NCI-H446 treated with DMSO at 0.1 percent for 48 hours (cell line): ENCODE measurements around the gene NEDD9.

ENCODE experiments used
- DNase-seq: peaks from one replicate; lab custom pipeline; 2025; lab: John Stamatoyannopoulos, UW

The NEDD9 gene

DNA sequence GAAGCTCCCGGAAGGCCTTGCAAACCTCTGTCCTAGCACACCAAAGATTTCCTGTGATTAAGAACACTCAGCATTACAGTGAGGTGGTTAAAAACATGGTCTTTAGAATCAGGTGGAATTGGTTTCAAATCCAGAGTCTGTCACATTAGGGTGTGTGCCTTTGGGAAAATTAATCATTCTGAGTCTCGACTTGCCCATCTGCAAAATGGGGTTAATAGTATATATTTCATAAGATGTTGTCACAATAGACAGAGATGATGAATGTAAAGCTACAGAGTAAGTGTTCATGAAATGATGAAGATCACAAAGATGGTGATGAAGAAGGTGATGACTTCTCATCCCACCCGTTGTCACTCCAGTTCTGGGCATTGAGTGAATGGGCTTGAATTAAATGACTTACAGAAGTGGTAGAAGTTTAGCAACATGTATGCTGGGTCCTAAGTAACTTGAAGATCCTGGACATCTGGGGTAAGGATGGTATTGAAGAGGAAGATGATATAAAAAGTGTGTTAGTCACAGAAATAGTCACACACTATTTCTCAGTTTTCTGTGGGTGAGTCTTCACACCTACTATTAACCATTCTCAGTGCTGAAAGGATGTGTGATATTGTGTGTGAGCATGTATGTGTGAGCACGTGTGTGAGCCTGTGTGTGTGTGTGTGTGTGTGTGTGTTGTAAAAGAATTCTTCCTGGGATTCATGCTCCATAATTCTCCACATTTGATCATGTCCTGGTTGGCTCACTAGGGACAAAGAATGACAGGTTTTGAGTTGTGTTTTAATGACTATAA lies 28.0 kb upstream of the NEDD9 start:
- no peak for DNase-seq

DNA sequence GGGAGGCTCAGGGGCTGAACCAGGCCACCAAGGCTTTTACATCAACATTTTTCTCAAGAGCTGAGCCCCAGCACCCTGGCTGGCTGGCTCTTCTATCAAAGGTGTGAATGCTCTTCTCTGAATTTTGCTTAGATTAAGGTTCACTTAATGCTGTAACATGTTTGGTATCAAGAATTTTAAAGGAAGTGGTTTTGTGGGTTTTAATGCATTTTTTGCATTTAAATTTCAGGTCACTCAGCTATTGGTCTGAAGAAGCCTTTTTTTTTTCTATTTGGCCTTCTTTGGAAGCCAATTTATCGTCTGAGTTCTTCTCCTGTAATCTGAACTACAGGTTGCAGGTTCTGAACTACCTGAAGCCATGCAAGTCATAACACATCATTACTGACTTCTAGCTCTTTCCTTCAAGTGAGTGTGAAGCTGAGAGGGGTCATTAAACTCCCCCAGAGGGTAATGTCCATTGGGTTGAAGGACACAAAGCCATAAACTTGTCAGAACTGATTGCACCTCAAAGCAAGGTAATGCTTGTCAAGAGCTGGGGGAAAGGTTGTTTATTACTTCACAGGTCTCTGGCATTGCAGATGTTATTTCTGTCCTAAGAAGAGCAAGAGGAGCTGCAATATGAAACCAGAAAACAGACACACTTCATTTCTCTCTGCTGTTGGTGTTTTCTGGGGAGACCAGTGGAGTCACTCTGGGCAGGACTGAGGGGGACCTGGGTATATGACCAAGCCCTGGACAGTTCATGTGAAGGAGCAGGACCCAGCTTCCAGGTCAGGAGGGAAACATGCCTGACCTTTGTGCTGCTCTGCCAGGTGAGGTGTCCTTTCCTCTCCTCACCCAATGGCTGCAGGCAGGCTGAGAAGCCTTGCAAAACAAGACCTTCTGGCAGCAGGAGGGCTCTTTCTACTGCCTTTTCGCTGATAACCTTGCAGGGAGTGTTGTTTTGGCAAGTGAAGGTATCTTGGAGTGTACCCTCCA lies 26.1 kb upstream of the NEDD9 start:
- DNase-seq: no peak

DNA sequence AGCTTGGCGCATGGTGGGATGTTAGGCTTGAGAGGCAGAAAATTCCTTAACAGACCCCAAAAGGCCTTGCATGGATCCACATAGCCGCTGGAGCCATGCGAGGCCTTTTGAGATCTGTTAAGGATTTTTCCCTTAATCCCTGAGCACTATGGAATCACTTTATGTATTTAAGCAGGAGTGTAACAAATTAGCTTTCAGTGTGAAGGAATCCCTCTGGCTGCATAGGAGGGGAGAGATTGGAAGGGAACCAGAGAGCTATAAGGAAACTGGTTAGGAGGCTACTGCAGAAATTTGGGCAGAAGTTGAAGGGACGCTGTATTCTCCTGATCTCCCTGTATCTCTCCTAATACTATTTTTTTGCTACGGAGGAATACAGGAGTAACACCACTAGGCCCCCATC lies 23.1 kb upstream of the NEDD9 start:
- DNase-seq: no peak

DNA sequence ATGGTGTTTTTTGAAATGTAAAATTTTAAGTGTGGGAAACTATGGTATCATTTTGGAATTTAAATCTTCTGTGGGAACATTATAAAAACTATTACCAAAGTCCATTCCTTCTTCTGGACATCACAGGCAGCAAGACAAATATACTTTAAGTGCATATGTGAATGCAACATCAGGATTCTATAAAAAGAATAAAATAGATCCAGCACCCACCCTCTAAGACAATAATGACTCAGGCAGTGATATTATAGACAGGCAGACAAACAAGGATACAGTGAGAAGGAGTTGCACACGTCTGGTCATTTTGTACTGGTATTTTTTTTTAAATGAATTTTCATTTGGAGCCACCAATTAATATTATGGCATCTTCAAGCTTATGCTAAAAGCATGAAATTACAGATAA lies 21.1 kb upstream of the NEDD9 start:
- DNase-seq: no peak

DNA sequence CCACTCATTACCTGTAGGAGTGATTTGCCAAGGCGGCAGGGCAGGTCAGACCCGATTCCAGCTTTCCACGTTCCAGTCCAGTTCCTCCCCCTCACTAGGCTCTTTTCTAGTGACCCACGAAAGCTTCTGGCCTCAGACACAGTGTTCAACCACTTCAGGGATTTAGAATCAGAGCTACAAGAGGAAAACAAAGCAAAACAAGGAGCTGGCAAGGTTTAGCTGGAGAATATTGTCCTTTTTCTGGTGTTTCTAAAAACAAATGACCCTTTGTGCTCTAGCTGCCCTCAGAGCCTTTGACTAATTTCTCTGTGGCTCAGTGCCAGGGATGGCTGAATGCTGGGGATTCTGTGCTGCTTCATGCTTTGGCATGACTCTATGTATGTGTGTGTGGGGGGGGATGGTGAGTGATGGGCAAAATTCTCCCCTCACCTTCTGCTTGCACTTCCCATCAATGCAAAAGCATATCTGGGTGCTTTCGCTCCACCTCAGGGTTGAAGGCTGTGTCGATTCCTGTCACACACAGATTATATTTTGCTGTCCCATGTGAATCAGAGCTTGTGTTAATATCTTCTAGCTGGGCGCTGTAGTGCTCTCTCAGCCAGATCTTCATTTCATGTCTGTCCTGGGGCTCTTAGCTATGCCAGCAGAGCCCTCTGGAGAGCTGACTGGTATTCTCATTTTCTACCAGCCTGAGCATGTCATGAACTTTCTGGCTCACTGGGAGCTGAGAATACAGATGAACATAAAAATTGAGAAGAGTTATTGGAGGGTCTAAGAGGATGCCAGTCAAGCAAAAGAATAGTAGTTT lies 19.3 kb upstream of the NEDD9 start:
- DNase-seq: no peak

DNA sequence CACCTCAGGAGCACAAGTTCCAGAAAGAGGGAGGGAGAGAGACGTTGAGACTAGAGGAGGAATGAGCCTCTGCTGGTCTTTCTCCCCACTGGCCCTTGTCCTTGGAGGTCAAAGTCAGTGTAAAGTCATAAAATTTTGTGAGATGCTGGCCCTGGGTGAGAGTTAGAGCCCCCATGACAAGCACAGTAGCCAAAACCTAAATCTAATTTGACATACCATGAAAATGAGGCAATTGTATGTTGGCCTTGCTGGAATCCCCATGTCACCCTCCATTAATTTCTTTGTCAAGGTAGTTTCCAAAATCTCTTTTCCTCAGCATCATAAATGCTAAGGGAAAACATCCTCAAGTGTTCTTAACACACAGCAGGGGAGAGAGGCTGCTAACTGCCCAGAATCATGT lies 17.6 kb upstream of the NEDD9 start:
- DNase-seq: no peak

DNA sequence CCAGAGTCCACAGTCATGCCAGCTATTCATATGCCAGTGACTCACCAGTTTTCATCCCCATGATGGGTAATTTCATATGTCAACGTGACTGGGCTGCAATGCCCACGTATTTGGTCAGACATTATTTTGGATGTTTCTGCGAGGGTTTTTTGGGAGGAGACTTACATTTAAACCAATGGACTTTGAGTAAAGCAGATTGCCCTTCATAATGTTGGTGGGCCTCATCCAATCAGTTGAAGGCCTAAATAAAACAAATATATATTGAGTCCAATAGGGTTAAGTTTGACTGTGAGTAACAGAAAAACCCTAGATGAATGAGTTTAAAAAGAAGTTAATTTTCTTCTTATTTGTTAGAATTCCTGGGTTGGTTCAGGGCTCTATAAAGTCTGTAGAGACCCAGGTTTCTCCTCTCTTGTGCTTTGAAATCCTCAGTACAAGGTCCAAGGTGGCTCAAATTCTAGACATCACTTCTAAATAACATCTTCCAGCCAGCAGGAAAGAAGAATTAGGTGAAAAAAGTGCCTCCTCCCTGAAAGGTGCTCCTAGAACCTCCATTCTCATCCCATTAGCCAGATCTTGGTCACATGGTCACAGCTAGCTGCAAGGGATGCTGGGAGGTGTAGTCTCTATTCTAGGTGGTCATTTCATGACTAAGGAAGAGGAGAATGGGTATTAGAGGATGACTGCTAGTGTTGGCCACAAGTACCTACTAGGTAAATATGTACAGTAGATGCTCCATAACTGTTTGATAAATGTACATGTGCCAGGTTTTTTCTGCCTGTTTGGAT lies 16.7 kb upstream of the NEDD9 start:
- DNase-seq: no peak

DNA sequence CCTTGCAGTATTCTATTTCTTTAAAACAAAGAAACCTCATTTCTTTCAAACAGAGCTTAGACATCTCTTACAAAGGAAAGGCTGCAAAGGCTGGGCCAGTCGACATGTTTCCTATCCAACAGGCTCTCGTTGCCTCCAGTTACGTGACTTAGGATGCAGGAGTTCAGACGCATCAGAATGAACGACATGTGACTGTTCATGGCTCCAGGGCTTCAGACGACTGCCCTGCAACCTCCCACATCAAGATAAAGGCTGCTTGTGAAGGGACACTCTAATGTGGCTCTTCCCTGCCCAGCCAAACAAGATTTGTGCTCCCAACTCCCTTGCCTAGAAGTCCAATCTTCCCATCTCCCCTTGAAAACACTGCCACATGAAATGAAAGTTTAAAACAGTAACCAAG lies 14.3 kb upstream of the NEDD9 start:
- no peak for DNase-seq

DNA sequence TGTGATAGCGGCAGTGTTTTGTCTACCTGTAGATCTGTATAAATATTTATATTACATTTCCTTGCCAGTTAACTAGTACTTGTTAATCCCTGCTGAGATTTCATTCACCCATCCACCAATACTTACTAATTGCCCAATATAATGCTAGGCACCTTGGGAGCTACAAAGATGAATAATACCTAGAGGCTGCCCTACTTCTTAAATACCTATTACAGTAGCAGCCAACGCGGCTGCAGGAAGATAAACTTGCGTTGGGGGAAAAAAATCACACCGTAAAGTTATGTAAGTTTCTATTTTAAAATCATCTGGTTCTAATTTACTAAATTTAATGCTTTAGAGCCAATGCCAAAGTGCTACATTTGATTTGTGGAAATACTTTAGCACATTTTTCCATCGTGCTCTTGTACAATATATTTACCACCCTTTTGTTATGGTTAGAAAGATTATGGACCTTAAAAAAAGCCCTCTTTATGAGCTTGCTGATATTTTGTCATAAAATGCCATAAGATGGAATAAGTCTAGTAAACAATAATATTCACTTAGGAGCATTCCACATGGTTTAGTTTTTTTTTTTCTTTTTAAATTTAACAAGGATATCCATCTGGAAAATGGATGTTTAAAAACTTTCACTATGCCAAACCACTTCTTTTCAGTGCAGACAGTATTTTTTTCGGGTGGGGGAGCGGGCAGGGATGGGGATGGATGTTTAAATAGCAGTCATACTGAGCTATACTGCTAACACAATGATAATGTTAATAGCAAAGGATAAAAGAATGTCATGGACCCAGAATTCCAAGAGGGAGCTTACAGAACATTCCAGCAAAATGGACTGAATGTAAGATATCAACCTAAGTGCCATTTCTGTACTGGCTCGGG lies 13.2 kb upstream of the NEDD9 start:
- DNase-seq: no peak

DNA sequence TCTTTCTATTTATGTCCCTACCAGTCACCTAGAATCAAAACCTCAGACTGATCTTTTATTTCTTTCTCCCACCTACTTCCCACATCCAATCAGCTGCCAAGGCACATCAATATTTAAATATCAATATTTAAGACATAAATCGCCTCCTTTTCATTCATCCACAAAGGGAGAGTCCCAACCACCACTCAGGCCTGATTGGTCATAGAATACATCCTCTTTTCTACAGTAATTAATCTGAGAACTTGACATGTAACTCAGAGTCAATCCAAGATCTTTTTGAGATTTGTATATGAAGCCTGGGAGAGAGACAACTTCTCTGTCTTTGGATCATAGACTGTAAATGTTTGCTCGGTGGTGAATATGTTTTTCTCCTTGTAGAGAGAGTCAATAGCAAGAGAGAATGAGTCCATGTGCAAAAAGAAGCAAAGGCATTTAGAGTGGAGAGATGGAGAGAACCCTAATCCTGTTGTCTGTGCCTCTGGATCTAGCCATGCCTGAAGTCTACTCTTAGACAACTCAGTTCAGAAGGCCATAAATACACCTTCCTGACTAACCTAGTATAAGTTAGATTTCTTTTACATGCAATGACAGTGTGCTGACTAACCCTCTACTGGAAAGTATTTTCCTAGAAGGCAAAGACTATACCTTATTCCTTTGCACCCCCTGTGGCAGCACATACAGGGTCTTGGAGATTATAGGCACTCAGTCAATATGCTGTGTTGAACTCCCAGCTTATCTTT lies 12.1 kb upstream of the NEDD9 start:
- DNase-seq: no peak

DNA sequence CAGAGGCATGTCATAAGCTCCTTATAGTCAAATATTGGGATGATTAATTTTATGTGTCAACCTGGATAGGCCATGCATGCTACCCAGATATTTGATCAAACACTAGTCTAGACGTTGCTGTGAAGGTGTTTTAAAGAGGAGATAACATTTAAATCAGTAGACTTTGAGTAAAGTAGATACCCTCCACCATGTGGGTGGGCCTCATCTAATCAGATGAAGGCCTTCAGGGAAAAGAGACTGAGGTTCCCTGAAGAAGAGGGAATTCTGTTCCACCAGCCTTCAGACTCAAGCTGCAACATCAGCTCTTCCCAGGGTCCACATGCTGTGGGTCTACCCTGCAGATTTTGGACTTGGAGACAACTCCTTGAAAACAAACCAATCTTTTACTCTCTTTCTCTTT lies 11.4 kb upstream of the NEDD9 start:
- no peak for DNase-seq

DNA sequence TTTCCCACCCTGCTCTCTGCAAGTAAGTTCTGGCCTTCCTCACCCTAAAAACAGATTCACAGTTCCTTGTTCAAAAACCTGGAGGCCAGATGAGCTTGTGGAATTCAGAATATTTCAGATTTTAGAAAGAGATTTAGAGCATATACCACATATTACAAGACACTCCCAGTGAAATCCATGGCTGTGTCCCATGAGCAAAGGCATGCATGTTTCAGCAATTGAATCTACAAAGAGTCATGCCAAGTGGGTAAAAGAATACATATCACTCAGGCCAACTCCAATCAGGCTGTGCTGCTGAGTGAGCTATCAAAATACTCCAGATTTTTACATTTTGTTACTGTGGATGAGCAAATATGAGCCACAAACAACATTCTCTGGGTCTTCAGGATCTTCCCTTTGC lies 10.2 kb upstream of the NEDD9 start:
- no peak for DNase-seq

DNA sequence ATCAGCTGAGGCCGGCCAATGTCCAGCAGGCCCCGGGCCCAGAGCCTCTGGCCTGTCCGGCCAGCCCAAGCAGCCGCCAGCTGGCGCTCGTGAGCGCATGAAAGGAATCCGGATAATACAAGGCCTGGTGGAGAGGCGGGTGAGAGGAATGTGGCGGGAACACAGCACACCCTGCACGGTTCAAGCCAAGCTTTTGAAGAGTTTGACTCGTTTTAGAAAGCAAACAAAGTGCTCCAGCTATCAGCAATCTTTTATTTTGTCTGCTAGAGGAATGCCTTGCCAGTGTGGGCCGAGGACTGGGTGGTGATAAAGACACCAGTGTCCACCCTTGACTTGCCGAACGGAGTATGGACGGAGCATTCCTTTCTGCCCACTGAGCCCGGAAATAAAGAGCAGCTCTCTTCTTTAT lies 9.3 kb upstream of the NEDD9 start:
- DNase-seq: no peak

DNA sequence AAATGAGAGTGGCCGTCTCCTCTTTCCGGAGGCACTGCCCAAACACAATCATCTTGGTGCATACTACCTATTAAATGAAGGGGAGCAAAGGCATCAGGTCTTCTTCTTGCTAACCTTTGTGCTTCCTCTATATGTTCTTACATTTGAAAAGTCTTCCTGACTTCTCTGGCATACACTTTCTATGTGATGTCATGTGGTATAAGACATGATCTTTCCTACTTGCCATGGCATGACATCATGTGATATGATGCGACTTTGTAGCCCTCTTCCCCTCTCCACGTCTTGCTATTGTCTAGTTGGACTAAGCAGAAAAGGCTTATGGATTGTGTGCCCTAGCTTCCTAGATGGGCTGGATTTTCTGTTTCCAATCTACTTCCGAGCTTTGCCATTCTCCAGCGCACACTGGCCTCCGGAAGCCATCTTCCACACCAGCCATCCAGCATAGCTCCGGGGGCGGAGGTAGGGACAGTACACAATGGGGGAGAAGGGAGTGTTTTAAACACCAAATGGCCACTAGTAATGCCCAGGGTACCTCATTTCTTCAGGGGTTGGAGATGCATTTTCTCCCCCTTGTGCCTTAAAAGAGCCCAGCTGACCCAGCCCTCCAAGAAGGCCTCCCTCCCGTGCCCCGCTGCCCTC lies 8.8 kb upstream of the NEDD9 start:
- no peak for DNase-seq

DNA sequence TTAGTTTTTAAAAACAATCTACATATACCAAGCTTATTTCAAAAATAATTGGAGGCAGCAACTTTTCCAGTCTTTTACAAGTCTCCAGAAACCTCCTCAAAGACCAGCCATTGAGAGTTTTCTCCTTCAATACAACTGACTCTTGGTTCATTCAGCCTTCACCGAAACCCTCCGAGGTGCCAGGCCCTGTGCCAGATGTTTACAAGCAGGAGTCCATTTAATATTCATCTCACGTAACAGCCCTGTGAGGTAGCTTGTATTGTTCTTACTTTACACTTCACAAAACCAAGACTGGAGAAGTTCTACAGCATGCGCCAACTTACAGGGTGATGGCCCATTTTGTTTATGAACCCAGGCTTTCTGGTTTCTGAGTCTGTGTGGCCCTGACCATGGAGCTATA lies 5.5 kb upstream of the NEDD9 start:
- no peak for DNase-seq

DNA sequence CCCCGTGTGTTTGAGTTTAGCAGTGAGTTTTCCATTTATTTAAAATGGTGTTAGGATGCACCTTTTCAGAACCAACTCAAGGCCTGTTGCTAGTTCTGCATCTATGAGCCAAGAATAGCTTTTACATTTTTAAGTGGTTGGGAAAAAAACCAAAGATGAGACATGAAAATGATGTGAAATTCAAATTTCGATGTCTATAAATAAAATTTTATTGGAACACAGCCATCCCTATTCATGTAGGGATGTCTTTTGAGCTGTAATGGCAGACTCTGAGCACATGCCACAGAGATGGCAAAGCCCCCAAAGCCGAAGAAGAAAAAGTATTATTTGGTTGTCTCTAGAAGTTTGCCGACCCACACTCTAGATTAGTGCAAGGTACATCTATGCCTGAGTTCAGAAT lies 5.0 kb upstream of the NEDD9 start:
- no peak for DNase-seq

DNA sequence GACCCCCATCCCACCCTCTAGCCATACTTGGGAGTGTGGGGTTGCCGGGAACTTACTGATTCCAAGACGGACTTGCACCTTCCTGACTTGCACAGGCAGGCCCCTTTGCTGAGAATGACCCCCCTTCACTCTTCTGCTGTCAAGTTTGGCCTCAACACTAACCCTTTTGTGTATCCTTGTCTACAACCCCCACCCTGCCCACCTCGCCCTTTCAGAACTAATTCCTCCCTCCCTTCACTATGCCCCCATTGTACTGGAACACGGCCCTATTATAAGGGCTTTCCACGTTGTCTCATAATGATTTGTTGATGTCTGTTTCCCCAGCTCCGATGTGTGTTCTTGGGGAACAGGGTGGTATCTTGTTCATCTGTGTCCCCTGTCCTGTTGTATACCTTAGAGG lies 4.4 kb upstream of the NEDD9 start:
- no peak for DNase-seq

DNA sequence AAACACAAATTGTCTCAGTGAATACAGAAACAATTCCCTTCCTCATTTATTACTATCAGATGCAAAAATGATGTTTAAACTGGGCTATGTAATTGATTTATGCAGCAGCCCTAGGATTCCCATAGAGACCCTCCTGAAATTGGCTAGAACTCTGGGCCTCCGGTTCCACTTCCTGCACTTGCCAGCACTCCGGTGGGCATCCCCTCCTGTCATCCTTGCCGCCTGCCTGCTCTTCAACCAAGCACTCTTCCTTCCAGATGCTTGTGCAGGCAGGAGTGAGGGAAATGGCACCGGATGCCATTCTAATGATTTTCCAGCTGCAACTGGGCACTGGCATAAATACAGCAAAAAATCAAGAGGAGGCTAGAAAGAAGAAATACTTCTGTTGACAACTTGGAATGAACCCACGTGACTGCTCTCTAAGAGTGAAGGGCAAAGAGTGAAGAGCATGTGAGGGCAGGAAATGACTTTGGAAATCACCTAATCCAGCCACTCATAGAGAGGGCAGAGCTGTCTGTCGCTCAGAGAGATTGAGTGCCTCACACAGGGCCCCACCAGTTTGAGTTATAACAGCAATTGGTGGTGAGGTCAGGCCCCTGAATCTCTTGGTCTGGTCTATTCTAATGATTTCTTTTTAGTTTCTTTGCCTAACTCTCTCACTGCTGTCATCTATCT lies 3.7 kb upstream of the NEDD9 start:
- DNase-seq: no peak

DNA sequence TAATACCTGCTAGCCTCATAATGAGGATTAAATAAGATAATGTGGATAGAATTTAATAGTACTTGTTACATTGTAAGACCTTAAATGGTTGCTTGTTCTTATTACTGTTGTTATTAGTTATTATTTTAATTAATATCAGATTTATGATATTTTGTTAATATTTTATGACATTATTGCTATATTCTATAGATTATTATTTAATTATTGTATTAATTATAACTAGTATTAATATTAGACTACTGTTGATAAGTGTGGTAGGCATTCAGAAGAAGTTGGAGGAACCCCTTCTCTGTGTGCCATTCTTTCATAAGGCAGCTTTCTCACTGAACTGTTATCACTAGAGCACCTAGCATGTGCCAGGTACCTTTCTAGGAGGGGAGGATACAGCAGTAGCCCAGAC lies 2.6 kb upstream of the NEDD9 start:
- DNase-seq: no peak
